GM15510 (cell line): ENCODE results near the gene AMDHD2.

Experiments
- POLR2A ChIP-seq: IDR thresholded peaks from 3 replicates; pipeline ENCODE4 v1.6.1; 2011; ENCODE audit warnings: borderline replicate concordance; ENCODE audit not compliant: insufficient read length; ENCODE audit errors: extremely low read depth

AMDHD2 gene

DNA sequence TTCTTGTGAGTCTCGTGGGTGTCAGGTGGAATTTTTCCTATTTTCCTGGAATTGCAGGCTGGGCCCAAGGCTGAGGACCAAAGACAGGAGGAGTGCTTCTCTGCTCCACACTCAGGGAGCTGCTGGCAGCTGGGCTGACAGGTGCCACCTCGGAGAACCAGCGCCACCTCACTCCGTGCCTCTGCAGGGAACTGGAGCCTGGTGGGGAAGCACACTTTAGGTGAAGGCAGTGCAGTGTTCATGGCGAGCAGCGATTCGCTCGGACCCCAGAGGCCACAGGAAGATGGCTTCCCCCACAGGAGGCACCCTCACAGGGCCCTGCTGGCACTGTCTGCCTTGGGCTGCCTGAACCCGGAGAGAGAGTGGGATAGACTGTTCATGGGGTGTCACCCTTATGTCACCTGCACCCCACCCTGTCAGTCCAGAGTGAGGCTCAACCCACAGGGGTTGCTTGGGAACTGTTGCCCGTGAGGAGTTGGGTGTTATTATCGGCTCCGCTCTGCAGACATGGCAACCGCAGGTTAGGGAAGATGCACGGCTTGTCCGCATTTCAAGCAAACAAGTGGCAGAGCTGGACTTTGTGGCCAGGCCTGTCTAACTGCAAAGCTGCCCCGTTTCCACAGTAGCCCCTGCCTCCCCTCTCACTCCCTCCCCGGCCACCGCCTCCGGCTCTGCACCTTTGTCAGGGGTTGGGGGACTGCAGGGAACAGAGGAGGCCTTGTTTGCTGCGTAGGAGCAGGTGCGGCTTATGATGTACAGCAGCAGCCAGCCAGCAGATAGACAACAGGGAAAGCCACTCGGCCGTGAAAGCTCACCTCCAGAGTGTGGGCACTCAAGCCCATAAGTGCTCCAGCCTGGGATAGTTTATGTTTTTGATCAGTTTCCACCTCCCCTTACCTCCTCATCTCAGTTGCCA lies 29.7 kb upstream of the AMDHD2 start:
- no peak for TF ChIP-seq POLR2A

DNA sequence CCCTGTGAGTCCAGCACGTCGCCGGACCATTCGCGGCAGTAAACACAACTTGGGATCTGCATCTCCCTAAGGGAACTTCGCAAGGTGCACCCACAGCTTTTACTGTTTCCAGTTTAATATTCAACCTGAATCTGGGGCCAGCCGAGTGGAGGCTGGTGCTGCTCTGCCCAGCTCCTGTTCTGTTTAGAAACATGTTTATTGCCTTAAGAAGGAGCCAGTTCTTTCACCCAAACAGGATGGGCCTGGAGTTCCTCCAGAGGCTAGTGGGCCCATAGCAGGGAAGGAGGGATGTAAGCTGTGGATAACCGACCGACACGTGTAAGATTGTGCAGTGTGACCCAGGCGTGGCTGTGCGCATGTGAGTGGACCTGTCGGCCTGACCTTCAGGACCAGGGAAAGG lies 27.9 kb upstream of the AMDHD2 start:
- TF ChIP-seq POLR2A: no peak

DNA sequence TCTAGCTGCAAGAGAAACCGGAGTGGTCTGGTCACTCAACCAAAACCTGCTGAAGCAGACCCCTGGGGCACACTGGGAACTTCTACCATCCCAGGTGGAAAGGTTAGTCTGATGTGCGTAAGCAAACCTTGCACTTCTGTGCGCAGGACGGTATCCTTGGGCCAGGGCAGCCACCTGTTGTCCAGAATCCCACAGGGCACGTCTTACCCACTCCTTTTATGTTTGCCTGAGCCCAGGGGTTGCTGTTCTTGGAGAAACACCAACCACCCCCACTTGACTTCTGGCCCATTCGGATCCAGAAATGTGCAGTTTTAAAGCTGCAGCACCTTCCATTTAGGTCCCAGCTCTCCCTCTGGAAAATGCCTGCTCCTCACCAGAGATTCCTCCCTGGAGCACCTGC lies 26.6 kb upstream of the AMDHD2 start:
- TF ChIP-seq POLR2A: no peak

DNA sequence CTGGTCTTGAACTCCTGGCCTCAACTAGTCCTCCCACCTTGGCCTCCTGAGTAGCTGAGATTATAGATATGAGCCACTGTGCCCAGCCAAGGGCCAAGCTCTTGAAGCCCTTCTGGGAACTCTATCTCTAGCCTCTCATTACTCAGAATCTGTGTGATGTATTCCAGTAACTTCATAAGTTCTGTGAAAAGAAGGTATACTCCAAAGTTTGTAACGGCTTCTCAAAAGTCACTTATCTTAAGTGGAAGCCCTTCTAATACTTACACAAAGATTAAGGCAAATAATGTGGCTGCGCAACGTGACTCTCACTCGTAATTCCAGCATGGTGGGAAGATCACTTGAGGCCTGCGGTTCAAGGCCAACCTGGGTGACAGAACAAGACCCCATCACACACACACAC lies 25.6 kb upstream of the AMDHD2 start:
- no peak for TF ChIP-seq POLR2A

DNA sequence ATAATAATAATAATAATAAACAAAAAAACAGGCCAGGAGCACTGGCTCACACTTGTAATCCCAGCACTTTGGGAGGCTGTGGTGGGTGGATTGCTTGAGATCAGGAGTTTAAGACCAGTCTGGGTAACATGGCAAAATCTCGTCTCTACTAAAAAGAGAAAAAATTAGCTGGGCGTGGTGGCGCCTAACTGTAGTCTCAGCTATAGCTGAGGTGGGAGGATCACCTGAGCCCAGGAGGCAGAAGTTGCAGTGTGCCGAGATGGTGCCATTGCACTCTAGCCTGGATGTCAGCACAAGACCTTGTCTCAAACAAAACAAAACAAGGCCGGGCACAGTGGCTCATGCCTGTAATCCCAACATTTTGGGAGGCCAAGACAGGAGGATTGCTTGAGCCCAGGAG lies 25.1 kb upstream of the AMDHD2 start:
- TF ChIP-seq POLR2A: no peak

DNA sequence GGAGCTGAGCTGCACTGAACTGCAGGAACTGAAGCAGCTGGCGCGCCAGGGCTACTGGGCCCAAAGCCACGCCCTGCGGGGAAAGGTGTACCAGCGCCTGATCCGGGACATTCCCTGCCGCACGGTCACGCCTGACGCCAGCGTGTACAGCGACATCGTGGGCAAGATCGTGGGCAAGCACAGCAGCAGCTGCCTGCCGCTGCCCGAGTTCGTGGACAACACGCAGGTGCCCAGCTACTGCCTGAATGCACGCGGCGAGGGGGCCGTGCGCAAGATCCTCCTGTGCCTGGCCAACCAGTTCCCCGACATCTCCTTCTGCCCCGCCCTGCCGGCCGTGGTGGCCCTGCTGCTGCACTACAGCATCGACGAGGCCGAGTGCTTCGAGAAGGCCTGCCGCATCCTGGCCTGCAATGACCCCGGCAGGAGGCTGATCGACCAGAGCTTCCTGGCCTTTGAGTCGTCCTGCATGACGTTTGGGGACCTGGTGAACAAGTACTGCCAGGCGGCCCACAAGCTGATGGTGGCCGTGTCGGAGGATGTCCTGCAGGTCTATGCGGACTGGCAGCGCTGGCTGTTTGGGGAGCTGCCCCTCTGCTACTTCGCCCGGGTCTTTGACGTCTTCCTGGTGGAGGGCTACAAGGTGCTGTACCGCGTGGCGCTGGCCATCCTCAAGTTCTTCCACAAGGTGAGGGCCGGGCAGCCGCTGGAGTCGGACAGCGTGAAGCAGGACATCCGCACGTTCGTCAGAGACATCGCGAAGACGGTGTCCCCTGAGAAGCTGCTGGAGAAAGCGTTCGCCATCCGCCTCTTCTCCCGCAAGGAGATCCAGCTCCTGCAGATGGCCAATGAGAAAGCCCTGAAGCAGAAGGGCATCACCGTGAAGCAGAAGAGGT lies 23.7 kb upstream of the AMDHD2 start:
- no peak for TF ChIP-seq POLR2A

DNA sequence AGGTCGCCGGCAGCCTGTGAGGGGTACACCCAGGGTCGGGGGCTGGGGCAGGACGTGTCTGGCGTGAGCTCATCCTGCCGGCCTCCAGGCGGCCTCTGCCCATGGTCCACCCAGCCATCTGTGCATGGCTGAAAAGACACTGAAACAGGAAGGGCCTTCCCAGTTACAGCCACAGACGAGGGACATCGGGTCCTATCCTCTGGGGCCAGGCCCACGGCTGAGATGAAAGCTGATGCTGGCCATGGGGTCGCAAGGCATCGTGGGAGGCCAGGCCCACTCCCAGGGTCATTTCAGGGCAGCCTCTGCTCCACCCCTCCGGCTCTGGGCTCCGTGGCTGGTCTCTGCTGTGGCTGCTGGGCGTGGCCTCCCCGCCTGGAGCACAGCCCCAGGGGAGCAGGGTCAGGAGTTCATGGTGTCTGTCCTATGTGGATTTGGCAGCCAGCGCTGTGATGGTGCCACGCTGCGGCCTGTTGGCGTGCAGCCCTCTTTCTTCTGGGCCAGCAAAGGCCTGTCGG lies 23.0 kb upstream of the AMDHD2 start:
- TF ChIP-seq POLR2A: no peak

DNA sequence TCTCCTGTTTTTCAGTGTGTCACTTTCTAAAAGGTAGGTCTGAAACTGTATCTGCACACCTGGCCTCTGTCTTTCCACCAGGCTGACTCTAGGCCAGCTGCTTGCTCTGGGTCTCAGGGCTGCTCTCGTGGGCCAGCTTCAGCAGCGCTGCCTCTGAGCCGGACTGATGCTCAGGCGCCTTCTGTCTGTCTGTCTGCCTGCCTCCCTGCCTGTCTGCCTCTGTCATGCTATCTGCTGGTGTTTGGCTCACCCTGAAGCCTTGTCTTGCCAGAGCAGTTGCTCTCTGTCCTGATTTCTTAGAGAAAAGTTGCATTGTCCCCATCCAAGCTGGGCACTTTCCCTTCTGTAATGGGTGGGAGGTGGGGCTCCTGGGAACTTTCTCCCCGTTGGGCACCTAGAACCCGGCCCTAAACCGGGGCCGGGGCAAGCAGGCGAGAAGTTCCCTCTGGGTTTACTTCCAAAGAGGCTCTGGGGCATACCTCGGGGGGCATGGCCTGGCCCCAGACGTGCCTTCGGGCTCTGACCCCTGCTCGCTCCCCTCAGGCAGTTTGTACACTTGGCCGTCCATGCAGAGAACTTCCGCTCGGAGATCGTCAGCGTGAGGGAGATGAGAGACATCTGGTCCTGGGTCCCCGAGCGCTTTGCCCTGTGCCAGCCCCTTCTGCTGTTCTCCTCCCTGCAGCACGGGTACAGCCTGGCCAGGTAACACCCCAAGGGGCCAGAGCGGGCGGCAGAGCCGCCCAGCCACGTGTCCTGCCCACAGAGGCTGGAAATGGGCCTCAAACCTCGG lies 22.3 kb upstream of the AMDHD2 start:
- no peak for TF ChIP-seq POLR2A

DNA sequence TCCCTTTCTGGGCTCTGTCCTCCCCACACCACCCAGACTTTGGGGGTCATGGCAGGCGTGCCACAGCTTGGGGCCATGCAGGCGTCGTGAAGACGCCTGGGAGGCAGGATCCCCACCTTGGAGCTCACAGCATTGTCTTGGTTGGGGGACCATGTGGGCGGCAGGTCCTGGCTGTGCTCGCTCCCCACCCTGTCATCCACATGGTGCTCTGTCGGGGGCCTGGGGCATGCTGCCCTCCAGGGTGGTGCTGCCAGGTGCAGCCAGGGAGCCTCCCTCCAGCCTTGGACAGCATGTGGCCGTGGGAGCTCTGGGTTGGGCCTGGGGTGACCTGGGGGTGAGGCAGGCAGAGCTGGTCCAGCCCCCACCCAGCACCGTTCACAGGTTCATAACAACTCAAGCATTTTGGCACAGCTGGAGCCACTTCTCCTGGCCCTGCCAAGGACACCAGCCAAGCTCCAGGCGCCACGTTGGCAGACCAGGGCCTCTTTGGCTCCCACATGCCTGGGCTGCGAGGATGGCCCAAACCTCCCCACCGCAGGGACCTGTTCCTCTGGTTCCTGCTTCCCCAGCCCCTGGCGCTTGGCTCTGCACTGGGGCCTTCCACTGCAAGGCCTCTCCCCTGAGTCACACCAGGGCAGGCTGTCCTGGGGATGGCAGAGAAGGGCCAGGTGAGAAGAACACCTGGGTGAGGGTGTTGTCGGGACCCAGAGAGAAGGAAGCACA lies 21.5 kb upstream of the AMDHD2 start:
- TF ChIP-seq POLR2A: no peak

DNA sequence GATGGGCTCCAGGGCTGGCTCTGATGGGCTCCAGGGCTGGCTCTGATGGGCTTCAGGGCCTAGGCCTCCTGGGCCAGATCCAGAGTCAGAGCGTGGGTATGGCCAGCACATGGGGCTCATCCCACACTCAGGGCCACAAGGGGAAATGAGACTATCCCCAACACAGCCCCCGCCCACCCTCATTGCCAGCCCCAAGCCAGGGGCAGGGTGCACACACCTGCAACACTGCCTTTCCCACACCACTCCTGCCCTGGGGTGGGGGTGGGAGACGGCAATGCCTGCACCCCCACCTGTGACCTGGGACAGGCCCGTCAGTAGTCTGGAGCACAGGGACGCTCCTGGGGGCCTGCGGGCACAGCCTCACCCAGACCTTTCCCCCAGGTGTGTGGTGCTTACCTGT lies 20.7 kb upstream of the AMDHD2 start:
- TF ChIP-seq POLR2A: no peak

DNA sequence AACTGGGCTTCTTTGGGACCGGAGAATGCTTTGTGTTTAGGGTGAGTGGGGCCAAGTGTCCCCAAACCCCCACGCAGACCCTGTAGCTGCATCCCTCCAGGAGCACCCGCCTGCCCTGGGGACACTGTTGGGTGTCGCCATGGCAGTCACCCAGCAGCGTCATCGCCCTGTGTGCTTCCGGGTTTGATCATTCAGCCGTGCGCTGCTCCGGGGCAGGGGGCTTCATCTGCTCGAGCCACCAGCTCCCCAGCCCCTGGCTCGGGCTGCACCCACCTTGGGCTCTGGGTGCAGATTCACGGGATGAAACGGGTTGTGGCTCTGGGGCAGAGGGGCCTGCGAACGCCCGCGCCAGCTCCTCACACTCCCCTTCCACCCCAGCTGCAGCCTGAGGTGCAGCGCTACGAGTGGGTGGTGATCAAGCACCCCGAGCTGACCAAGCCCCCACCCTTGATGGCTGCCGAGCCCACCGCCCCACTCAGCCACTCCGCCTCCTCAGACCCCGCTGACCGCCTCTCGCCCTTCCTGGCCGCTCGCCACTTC lies 20.2 kb upstream of the AMDHD2 start:
- no peak for TF ChIP-seq POLR2A

DNA sequence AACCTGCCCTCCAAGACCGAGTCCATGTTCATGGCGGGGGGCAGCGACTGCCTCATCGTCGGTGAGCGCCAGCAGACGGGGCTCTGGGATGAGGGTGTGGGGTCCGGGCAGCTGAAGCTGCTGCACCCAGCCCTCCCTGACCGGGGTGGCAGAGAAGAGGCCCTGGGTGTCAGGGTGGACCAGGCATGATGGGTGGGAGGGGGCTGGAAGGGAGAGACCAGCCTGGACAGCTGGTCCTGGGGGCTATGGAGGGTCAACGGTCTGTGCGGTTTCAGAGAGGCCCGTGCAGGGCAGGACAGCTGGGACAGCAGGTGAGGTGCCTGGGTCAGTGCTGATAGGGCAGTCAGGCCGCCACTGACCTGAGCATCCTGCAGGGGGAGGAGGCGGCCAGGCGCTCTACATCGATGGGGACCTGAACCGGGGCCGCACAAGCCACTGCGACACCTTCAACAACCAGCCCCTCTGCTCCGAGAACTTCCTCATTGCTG lies 19.7 kb upstream of the AMDHD2 start:
- TF ChIP-seq POLR2A: no peak

DNA sequence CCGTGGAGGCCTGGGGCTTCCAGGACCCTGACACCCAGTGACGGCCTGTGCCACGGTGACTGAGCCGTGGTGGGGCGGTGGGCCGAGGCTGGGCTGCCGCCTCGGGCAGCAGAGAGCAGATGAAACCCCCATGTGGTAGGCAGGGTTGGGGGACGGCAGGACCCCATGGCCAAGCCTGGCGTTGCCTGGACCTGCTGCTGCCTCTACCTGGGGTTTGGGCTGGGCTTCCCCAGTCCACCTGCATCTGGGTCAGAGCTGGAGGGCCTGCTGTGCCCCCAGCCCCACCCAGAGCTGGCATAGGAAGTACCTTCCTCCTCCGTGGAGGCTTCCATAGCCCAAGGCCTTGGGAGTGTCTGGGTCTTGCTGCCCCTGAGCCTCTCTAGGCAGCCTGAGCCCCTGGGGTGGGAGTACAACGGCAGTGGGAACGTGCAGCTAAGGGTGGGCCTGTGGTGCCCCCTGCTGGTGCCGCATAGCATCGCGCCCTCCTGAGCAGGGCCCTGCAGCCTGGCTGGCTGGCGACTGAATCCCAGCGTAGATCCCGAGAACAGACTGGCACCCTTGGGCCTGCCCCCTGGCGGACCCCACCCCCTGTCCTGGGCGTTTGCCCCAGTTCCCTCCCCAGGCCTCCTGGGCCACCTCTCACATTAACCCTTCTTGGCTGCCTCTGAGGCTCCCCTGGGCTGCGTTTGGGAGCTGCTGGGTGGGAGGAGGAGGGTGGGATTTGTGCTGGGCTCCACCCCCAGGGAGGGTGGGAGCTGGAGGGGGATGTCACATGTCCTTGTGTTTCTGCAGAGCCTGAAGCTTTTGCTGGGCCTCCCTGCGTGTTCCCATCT lies 19.0 kb upstream of the AMDHD2 start:
- TF ChIP-seq POLR2A: no peak
